ENCODE data around the gene DNAAF8.

- TF ChIP-seq, protein P1, sequence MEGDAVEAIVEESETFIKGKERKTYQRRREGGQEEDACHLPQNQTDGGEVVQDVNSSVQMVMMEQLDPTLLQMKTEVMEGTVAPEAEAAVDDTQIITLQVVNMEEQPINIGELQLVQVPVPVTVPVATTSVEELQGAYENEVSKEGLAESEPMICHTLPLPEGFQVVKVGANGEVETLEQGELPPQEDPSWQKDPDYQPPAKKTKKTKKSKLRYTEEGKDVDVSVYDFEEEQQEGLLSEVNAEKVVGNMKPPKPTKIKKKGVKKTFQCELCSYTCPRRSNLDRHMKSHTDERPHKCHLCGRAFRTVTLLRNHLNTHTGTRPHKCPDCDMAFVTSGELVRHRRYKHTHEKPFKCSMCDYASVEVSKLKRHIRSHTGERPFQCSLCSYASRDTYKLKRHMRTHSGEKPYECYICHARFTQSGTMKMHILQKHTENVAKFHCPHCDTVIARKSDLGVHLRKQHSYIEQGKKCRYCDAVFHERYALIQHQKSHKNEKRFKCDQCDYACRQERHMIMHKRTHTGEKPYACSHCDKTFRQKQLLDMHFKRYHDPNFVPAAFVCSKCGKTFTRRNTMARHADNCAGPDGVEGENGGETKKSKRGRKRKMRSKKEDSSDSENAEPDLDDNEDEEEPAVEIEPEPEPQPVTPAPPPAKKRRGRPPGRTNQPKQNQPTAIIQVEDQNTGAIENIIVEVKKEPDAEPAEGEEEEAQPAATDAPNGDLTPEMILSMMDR (IDR thresholded peaks at IDR 0.05): no peak
- no peak for TF ChIP-seq POLR2A (IDR thresholded peaks at IDR 0.05)
Observed at GRCh38 chr16:4788489-4788889, 54.2 kb downstream of the DNAAF8 start.
